H1 (cell line): ENCODE data around the gene SULT2B1. TPM values are rescaled to one million over a fixed set of nuclear protein-coding genes. Genes with fewer than 3 reads are reported as not detected.
A peak's percentile ranks its signal among the peaks of the same experiment; 100 is the strongest.

Source experiments
- ASH2L ChIP-seq: fragments of 200-600, 300-600 bp; sonication (generic); IDR thresholded peaks from one replicate; pipeline ENCODE4 v1.7.1; 2017; ENCODE audit warnings: low read length
- BACH1 ChIP-seq: IDR thresholded peaks from 2 replicates; pipeline ENCODE4 v1.6.1; 2012; ENCODE audit warnings: low read length, improper control_type of control experiment
- BCL11A ChIP-seq, 2 experiments: IDR thresholded peaks; one replicate each; pipeline ENCODE4 v1.6.1; 2011; ENCODE audit warnings: low read depth in 2 of 2, low read length in 2 of 2, mild to moderate bottlenecking in 2 of 2
- CEBPB ChIP-seq: IDR thresholded peaks from 2 replicates; pipeline ENCODE4 v1.6.1; 2012; ENCODE audit warnings: low read depth, low read length
- CHD2 ChIP-seq: IDR thresholded peaks from 2 replicates; pipeline ENCODE4 v1.6.1; 2012; ENCODE audit warnings: low read length, improper control_type of control experiment
- CTBP2 ChIP-seq: IDR thresholded peaks from 2 replicates; pipeline ENCODE4 v1.7.0; 2011; ENCODE audit warnings: borderline replicate concordance, mild to moderate bottlenecking, moderate library complexity, mixed read lengths, low read length; ENCODE audit not compliant: insufficient read depth, insufficient read length
- EGR1 ChIP-seq: IDR thresholded peaks from 2 replicates; pipeline ENCODE4 v1.6.1; 2011; ENCODE audit warnings: low read depth, low read length, borderline replicate concordance
- EZH2 ChIP-seq: fragments of 200-600 bp; sonication (generic); IDR thresholded peaks from 2 replicates; pipeline ENCODE4 v1.7.1; 2012; ENCODE audit warnings: low read depth, mild to moderate bottlenecking, moderate library complexity, low read length, inconsistent platforms; ENCODE audit not compliant: severe bottlenecking
- HDAC6 ChIP-seq: IDR thresholded peaks from one replicate; pipeline ENCODE4 v1.7.1; 2012; ENCODE audit warnings: low read depth, mild to moderate bottlenecking, inconsistent platforms, low read length, moderate library complexity
- KDM4A ChIP-seq: IDR thresholded peaks from one replicate; pipeline ENCODE4 v1.7.1; 2012; ENCODE audit warnings: low read depth, mild to moderate bottlenecking, moderate library complexity, low read length, inconsistent platforms; ENCODE audit not compliant: severe bottlenecking
- MAFK ChIP-seq: IDR thresholded peaks from 2 replicates; pipeline ENCODE4 v1.6.1; 2012; ENCODE audit warnings: low read depth, mild to moderate bottlenecking, improper control_type of control experiment, low read length
- NANOG ChIP-seq: IDR thresholded peaks from 2 replicates; pipeline ENCODE4 v1.6.1; 2011; ENCODE audit warnings: low read length, low read depth, mild to moderate bottlenecking, inconsistent platforms; ENCODE audit not compliant: insufficient read depth, poor library complexity, severe bottlenecking
- NRF1 ChIP-seq: IDR thresholded peaks from 2 replicates; pipeline ENCODE4 v1.6.1; 2011; ENCODE audit warnings: mild to moderate bottlenecking, low read depth, low read length, improper control_type of control experiment
- PHF8 ChIP-seq: fragments of 200-600 bp; sonication (generic); conservative IDR thresholded peaks from 2 replicates; pipeline ENCODE4 v1.7.1; 2012; ENCODE audit warnings: low read depth, mild to moderate bottlenecking, inconsistent platforms, low read length, moderate library complexity
- RFX5 ChIP-seq: IDR thresholded peaks from 2 replicates; pipeline ENCODE4 v1.6.1; 2011; ENCODE audit warnings: low read depth, low read length, improper control_type of control experiment, borderline replicate concordance
- RNF2 ChIP-seq: fragments of 200-900, 300-1000 bp; sonication (generic); IDR thresholded peaks from 2 replicates; pipeline ENCODE4 v1.7.1; 2016; ENCODE audit warnings: borderline replicate concordance, low read depth, mild to moderate bottlenecking, antibody characterized with exemption, low read length; ENCODE audit not compliant: poor library complexity, severe bottlenecking; ENCODE audit errors: missing control alignments
- SIRT6 ChIP-seq: IDR thresholded peaks from one replicate; pipeline ENCODE4 v1.7.1; 2012; ENCODE audit warnings: low read length, inconsistent platforms
- SP1 ChIP-seq: IDR thresholded peaks from 2 replicates; pipeline ENCODE4 v1.6.1; 2011; ENCODE audit warnings: low read depth, low read length
- SRF ChIP-seq: IDR thresholded peaks from 2 replicates; pipeline ENCODE4 v1.6.1; 2011; ENCODE audit warnings: mild to moderate bottlenecking, low read depth, low read length, moderate library complexity
- SUZ12 ChIP-seq: fragments of 200-600 bp; sonication (generic); IDR thresholded peaks from 2 replicates; pipeline ENCODE4 v1.6.1; 2012; ENCODE audit warnings: mild to moderate bottlenecking, inconsistent platforms, low read length, moderate library complexity, mixed read lengths
- TBP ChIP-seq: IDR thresholded peaks from 2 replicates; pipeline ENCODE4 v1.6.1; 2011; ENCODE audit warnings: low read depth, low read length, improper control_type of control experiment
- TCF12 ChIP-seq: IDR thresholded peaks from 2 replicates; pipeline ENCODE4 v1.6.1; 2011; ENCODE audit warnings: low read depth, mild to moderate bottlenecking, low read length
- TEAD4 ChIP-seq: IDR thresholded peaks from 2 replicates; pipeline ENCODE4 v1.6.1; 2012; ENCODE audit warnings: low read depth, low read length, inconsistent platforms, mixed read lengths
- YY1 ChIP-seq: IDR thresholded peaks from 2 replicates; pipeline ENCODE4 v1.6.1; 2011; ENCODE audit warnings: low read depth, mild to moderate bottlenecking, low read length
- polyA plus RNA-seq, 7 experiments: library from polyadenylated mRNA; depleted of rRNA in 3 of 7; stranded (reverse) in 5 of 7; unstranded in 2 of 7; fragments of >200 nt in 5 of 7; fragments of 200-250 nt in 2 of 7; gene quantifications; 1 replicate in 5 of 7; 2 replicates in 1 of 7; 4 replicates in 1 of 7; pipeline versions ENCODE4 v1.2.1 to v1.2.3, GENCODE V29; 2011 to 2013; ENCODE audit warnings: missing spikeins in 2 of 7, mixed read lengths in 2 of 7
- total RNA-seq: library from RNA; stranded (reverse); fragmentation: NEBNext Ultra II Directional; extraction: Animal tissue kit (Norgen Biotek cat#: 25700); gene quantifications from 2 replicates; pipeline ENCODE4 v1.2.1, GENCODE V29; 2021
- TF ChIP-seq, protein P1 (sequence below): IDR thresholded peaks from 2 replicates; pipeline ENCODE4 v1.6.1; 2011; ENCODE audit warnings: low read depth, mild to moderate bottlenecking, low read length; ENCODE audit not compliant: insufficient read depth

SULT2B1 gene
- total and polyA plus RNA-seq, 2 of the 8 experiments (the other 6 are each of a cell fraction or from before 2014, with no cell fraction given): 1.5 to 2.6 TPM

DNA sequence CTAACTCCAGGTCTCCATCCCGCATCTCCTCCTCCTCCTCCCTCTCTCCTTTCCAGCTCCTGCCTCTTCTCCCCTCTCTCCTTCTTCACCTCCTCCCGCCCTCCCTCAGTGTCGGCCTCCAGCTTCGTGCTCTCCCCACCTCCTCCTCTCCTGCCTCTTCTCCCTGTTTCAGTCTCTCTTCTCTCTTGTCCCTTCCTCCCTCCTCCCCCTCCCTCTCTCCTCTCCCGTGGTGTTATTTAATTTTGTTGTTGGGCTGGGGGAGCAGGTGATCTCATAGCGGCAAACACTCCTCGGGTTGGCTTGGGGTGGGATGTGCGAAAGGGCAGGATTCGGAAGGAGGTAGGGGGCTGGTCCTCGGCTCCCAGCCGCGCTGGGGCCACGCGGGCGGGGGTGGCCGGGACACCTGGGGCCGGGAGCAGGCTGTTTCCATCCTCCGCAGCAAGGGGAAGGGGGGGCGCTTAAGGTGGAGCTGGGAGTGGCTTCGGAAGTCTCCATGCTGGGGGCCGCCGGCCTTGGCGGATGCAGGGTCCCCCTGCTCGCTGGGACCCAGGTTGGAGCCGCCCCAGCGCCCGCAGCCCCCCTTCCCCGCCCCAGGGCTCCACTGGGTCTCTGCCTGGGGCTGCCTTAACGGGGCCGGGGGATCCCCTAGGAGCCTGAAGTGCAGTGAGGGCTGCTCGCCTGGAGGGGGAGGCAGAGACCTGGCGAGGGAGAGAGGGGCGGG lies 94.2 kb downstream of the SULT2B1 start, which contains the start of gene CA11 (continued):
- TF ChIP-seq RNF2 (no peak), EGR1 (0 out of 2 replicates have a peak, but pooled peaks have one; percentile 5), RFX5 (no peak), YY1 (no peak), SIRT6 (no peak), CHD2 (0 out of 2 replicates have a peak, but pooled peaks have one; percentile 25), BACH1 (no peak), CEBPB (no peak), SRF (no peak), SUZ12 (no peak), NANOG (no peak), PHF8 (peak; percentile 49; the same call in 1 of the 2 replicates), CTBP2 (no peak), BCL11A (IDR thresholded peaks at IDR 0.05; ENCODE audit: low read depth in 2 of 2, low read length in 2 of 2) (no peak), TCF12 (no peak), TEAD4 (no peak), TBP (0 out of 2 replicates have a peak, but pooled peaks have one; percentile 7), NRF1 (no peak), MAFK (no peak), SP1 (0 out of 2 replicates have a peak, but pooled peaks have one; percentile 1), KDM4A (peak; percentile 27), HDAC6 (no peak), ASH2L (peak; percentile 79), EZH2 (no peak)
- TF ChIP-seq, protein P1, sequence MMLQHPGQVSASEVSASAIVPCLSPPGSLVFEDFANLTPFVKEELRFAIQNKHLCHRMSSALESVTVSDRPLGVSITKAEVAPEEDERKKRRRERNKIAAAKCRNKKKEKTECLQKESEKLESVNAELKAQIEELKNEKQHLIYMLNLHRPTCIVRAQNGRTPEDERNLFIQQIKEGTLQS: no peak
